ENCODE measurements around the gene GABRA6. TPM values are rescaled to one million over a fixed set of nuclear protein-coding genes. Genes with fewer than 3 reads are reported as not detected.

GABRA6 gene
- total and polyA plus RNA-seq, 4 donors = not detected

DNA sequence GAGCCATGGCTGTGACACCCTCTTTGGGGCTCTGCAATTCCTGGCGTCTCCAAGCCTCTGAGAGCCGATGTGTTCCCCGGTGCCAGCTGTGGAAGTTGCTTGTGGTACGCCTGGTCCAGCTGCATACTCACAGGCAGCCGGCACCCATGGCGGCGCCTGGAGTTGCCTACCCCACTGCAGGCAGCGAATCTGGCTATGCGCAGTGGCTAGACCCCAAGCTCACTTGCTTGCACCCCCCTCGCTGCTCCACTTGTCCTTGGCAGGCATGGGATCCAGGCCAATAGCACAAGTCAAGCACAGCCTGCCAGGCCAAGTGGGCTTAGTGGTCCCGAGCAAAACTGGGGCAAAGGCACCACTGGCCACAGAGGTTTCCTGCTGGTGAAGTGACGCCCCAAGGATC is 24.7 kb upstream of the GABRA6 start:
- Histone ChIP-seq H3K27me3 (ENCODE audit: control insufficient read depth in 3 of 3, insufficient read depth in 3 of 3, low read length in 2 of 3) (no peaks in the 10 kb centered on the region), H3K36me3 (ENCODE audit: control insufficient read depth in 4 of 4, insufficient read depth in 4 of 4, low read length in 4 of 4) (no peaks in the 10 kb centered on the region), H3K9ac (ENCODE audit: insufficient read depth in 1 of 2, low read length in 2 of 2) (no peak overlapping the region), H3K27ac (ENCODE audit: low read depth in 1 of 2, low read length in 1 of 2) (no peak overlapping the region), H3K4me1 (ENCODE audit: control insufficient read depth in 5 of 5, insufficient read depth in 5 of 5, low read length in 5 of 5) (no peaks in the 10 kb centered on the region), H3K9me3 (ENCODE audit: control insufficient read depth in 4 of 4, insufficient read depth in 3 of 4, low read length in 3 of 4) (no peaks in the 10 kb centered on the region), H3K4me3 (no peak overlapping the region)
- no peak for ATAC-seq (ENCODE audit: insufficient read depth, low FRiP score)
- TF ChIP-seq, protein P1, sequence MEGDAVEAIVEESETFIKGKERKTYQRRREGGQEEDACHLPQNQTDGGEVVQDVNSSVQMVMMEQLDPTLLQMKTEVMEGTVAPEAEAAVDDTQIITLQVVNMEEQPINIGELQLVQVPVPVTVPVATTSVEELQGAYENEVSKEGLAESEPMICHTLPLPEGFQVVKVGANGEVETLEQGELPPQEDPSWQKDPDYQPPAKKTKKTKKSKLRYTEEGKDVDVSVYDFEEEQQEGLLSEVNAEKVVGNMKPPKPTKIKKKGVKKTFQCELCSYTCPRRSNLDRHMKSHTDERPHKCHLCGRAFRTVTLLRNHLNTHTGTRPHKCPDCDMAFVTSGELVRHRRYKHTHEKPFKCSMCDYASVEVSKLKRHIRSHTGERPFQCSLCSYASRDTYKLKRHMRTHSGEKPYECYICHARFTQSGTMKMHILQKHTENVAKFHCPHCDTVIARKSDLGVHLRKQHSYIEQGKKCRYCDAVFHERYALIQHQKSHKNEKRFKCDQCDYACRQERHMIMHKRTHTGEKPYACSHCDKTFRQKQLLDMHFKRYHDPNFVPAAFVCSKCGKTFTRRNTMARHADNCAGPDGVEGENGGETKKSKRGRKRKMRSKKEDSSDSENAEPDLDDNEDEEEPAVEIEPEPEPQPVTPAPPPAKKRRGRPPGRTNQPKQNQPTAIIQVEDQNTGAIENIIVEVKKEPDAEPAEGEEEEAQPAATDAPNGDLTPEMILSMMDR (IDR thresholded peaks at IDR 0.05; ENCODE audit: control extremely low read depth, extremely low read depth) = no peak
- WGBS, 2 donors = 87 to 90% methylated on average over 12 of the region's 12 CpGs
- DNase-seq = no peak

DNA sequence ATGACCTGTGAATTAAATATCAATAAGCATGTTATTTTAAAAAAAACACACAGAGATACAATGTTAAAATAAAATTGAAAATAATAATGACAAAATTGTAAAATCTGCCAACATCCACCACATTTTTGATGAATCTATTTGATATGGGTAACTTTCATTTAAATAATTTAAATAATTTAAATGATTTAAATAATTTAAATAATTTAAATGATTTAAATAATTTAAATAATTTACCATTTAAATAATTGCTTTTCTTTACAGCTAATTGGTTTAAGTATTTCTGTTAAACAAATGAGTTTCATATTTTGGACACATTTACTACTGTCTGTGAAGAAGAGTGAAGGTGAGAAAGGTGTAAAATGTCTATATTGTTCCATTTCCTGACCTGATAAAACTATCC is 22.1 kb upstream of the GABRA6 start:
- no peak for ATAC-seq (ENCODE audit: insufficient read depth, low FRiP score)
- H3K4me3 ChIP-seq = no peak overlapping the region
- no peaks in the 10 kb centered on the region for H3K9me3 ChIP-seq (ENCODE audit: control insufficient read depth in 4 of 4, insufficient read depth in 3 of 4, low read length in 3 of 4)
- no peak overlapping the region for H3K27ac ChIP-seq (ENCODE audit: low read depth in 1 of 2, low read length in 1 of 2)
- H3K9ac ChIP-seq (ENCODE audit: insufficient read depth in 1 of 2, low read length in 2 of 2) = no peak overlapping the region
- H3K36me3 ChIP-seq (ENCODE audit: control insufficient read depth in 4 of 4, insufficient read depth in 4 of 4, low read length in 4 of 4) = no peaks in the 10 kb centered on the region
- TF ChIP-seq, protein P1 (IDR thresholded peaks at IDR 0.05; ENCODE audit: control extremely low read depth, extremely low read depth) = no peak
- DNase-seq = no peak
- no peaks in the 10 kb centered on the region for H3K27me3 ChIP-seq (ENCODE audit: control insufficient read depth in 3 of 3, insufficient read depth in 3 of 3, low read length in 2 of 3)
- H3K4me1 ChIP-seq (ENCODE audit: control insufficient read depth in 5 of 5, insufficient read depth in 5 of 5, low read length in 5 of 5) = no peaks in the 10 kb centered on the region

DNA sequence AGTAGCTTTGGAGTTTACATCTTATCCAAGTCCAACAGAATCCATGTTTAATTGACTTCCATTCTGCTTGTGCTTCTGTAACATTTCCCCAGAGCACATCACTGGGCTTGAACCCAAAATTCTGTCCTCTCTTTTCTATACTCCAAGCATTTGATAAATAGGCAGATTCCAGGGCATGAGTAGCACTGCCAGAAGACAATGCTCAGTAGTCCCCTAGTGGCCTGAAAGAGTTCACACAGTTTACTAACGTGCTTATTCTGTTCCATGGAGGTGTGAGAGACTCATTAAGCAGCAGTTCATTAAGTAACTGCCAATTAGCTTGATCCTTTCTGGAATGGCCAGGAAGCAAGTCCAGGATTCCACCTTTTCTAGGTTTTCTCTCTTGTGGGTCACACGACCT is 9.4 kb upstream of the GABRA6 start:
- no peak for ATAC-seq (ENCODE audit: insufficient read depth, low FRiP score)
- no peaks in the 10 kb centered on the region for H3K4me1 ChIP-seq (ENCODE audit: control insufficient read depth in 5 of 5, insufficient read depth in 5 of 5, low read length in 5 of 5)
- H3K27me3 ChIP-seq (ENCODE audit: control insufficient read depth in 3 of 3, insufficient read depth in 3 of 3, low read length in 2 of 3) = no peaks in the 10 kb centered on the region

DNA sequence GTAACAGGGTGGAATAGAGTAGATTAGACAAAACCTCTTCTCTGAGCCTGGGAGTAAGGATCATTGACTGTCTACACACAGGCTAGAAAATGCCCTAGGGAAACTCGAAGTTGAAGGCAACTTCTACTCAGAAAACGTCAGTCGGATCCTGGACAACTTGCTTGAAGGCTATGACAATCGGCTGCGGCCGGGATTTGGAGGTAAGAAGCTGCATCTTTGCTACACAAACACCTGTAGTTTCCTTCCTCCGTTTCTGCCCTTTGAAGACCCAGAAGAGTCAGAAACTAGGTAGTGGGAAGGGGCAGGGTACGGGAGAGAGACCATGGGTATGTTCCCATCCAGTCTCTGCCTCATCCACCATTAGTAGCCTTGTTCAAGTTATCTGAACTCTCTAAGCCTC is 628 bp downstream of the GABRA6 start:
- Histone ChIP-seq H3K27me3 (ENCODE audit: control insufficient read depth in 3 of 3, insufficient read depth in 3 of 3, low read length in 2 of 3) (no peaks in the 10 kb centered on the region), H3K4me1 (ENCODE audit: control insufficient read depth in 5 of 5, insufficient read depth in 5 of 5, low read length in 5 of 5) (no peaks in the 10 kb centered on the region), H3K27ac (ENCODE audit: low read depth in 1 of 2, low read length in 1 of 2) (no peak overlapping the region), H3K9ac (ENCODE audit: insufficient read depth in 1 of 2, low read length in 2 of 2) (no peak overlapping the region), H3K36me3 (ENCODE audit: control insufficient read depth in 4 of 4, insufficient read depth in 4 of 4, low read length in 4 of 4) (no peaks in the 10 kb centered on the region), H3K4me3 (no peak overlapping the region), H3K9me3 (ENCODE audit: control insufficient read depth in 4 of 4, insufficient read depth in 3 of 4, low read length in 3 of 4) (no peaks in the 10 kb centered on the region)
- WGBS, 2 donors = 79 to 85% methylated on average over 8 of the region's 8 CpGs
- no peak for ATAC-seq (ENCODE audit: insufficient read depth, low FRiP score)
- TF ChIP-seq, protein P1 (IDR thresholded peaks at IDR 0.05; ENCODE audit: control extremely low read depth, extremely low read depth) = no peak
- DNase-seq = no peak

More for the DNA sequence above, 9.4 kb upstream of the GABRA6 start:
- Histone ChIP-seq H3K4me3 (no peak overlapping the region), H3K27ac (ENCODE audit: low read depth in 1 of 2, low read length in 1 of 2) (no peak overlapping the region), H3K9ac (ENCODE audit: insufficient read depth in 1 of 2, low read length in 2 of 2) (no peak overlapping the region), H3K36me3 (ENCODE audit: control insufficient read depth in 4 of 4, insufficient read depth in 4 of 4, low read length in 4 of 4) (no peaks in the 10 kb centered on the region), H3K9me3 (ENCODE audit: control insufficient read depth in 4 of 4, insufficient read depth in 3 of 4, low read length in 3 of 4) (no peaks in the 10 kb centered on the region)
- WGBS, 2 donors = 12 to 14% methylated on average over 2 of the region's 2 CpGs
- TF ChIP-seq, protein P1 (IDR thresholded peaks at IDR 0.05; ENCODE audit: control extremely low read depth, extremely low read depth) = no peak
- DNase-seq = peak in 2 of 3 donors; percentile 1 to 20

All from lung (tissue), 12 donors.